DOHH2 (cell line): Measurements from ENCODE around the gene NAXD.

Experiments
- H3F3A ChIP-seq: fragments of 200-600 bp; sonication (generic), shearing (Covaris generic); 2 replicates; pipeline ENCODE4 v1.6.0; 2016; ENCODE audit warnings: antibody characterized with exemption, mild to moderate bottlenecking; ENCODE audit not compliant: control insufficient read depth, insufficient read depth
- H3K27ac ChIP-seq: fragments of 200-600 bp; sonication (generic); 2 replicates; pipeline ENCODE4 v1.5.1; 2014; ENCODE audit warnings: low read depth, mild to moderate bottlenecking, low read length, moderate library complexity
- H3K27me3 ChIP-seq: fragments of 200-600 bp; sonication (generic); 2 replicates; pipeline ENCODE4 v1.6.1; 2014; ENCODE audit warnings: mild to moderate bottlenecking, low read length, mixed read lengths; ENCODE audit not compliant: control insufficient read depth
- H3K36me3 ChIP-seq: fragments of 200-600 bp; sonication (generic); 2 replicates; pipeline ENCODE4 v1.6.1; 2014; ENCODE audit warnings: mild to moderate bottlenecking, low read length, moderate library complexity, mixed read lengths; ENCODE audit not compliant: control insufficient read depth
- H3K4me1 ChIP-seq: fragments of 200-600 bp; sonication (generic); 2 replicates; pipeline ENCODE4 v1.6.1; 2014; ENCODE audit warnings: mild to moderate bottlenecking, low read length, mixed read lengths; ENCODE audit not compliant: control insufficient read depth
- H3K4me2 ChIP-seq: fragments of 200-600 bp; sonication (generic); 2 replicates; pipeline ENCODE4 v1.6.0; 2014; ENCODE audit warnings: mild to moderate bottlenecking, low read length, moderate library complexity
- H3K4me3 ChIP-seq: fragments of 200-600 bp; sonication (generic); 2 replicates; pipeline ENCODE4 v1.5.1; 2014; ENCODE audit warnings: mild to moderate bottlenecking, low read length, mixed read lengths
- H3K79me2 ChIP-seq: fragments of 200-600 bp; sonication (generic); 2 replicates; pipeline ENCODE4 v1.6.1; 2014; ENCODE audit warnings: mild to moderate bottlenecking, low read length, mixed read lengths; ENCODE audit not compliant: control insufficient read depth
- H3K9me2 ChIP-seq: fragments of 200-600 bp; sonication (generic); replicated peaks from 2 replicates; pipeline ENCODE4 v1.6.1; 2014; ENCODE audit warnings: mild to moderate bottlenecking, low read length, mixed read lengths; ENCODE audit not compliant: control insufficient read depth
- H3K9me3 ChIP-seq: fragments of 200-600 bp; sonication (generic); 2 replicates; pipeline ENCODE4 v1.6.1; 2014; ENCODE audit warnings: antibody characterized with exemption, low read length, mixed read lengths; ENCODE audit not compliant: control insufficient read depth, insufficient read depth
- H4K20me1 ChIP-seq: fragments of 200-600 bp; sonication (generic); 2 replicates; pipeline ENCODE4 v1.6.0; 2014; ENCODE audit warnings: low read depth, mild to moderate bottlenecking, antibody characterized with exemption, low read length, moderate library complexity; ENCODE audit not compliant: control insufficient read depth, insufficient read depth
- EZH2phosphoT487 ChIP-seq: fragments of 200-600 bp; sonication (generic); IDR thresholded peaks from 2 replicates; pipeline ENCODE4 v1.6.1; 2017; ENCODE audit warnings: borderline replicate concordance, mild to moderate bottlenecking, antibody characterized with exemption, low read length, moderate library complexity, mixed read lengths
- TF ChIP-seq, protein P1 (sequence below): fragments of 200-600 bp; sonication (generic); IDR thresholded peaks from one replicate; pipeline ENCODE4 v1.5.1; 2014; ENCODE audit warnings: antibody characterized with exemption, mild to moderate bottlenecking, low read depth, low read length; ENCODE audit not compliant: poor library complexity, severe bottlenecking

The NAXD gene

DNA sequence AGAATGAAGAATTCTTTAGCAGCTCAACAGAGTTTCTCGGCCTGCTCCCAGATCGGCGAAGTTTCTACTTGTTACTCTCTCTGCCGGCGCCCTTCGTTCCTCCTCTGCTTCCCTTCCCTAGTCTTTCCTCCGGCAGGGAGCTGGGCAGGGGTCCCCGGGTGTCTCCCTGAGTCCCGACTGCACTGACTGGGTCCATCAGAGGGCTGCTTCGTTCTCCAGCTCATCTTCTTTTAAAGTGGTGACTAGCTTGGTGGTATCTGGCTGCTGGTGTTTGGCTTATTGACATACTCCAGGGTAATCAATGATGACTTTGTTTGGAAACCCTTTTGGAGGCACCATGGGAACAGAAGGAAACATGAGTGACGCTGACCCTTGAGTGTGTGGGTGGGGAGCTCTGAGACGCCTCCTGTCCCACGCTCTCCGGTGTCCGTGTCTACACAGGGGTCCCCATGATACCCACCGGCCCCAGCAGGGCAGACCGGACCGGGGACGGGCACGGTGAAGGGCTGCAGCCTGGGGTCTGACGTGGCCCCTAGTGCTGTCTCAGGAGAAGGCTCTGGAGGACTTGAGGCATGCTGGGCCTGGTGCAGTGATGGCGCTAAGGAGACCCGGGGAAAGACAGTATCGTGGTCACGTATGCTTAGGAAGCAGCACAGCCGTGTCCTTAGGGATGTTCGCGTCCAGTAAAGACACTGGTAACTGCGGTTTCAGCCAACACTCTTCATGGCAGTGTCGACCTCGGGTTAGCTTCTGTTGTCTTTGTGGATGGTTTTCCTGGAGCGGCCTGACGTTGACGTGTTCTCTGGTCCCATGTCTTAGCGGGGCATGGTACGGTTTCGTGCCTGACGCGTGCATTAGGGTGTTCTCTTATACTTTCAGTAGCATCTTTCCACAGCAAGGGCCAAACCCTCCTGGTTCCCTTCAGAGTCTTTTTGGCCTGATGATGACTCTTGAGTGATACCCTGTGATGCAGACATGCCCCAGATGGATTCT lies 23.8 kb downstream of the NAXD start:
- Histone ChIP-seq H3K4me1 (peaks cover 8% of the 10 kb centered on the region; the same call in 1 of the 2 replicates), H4K20me1 (no peaks in the 10 kb centered on the region), H3K79me2 (no peaks in the 10 kb centered on the region), H3K36me3 (peaks cover 49% of the 10 kb centered on the region), H3K9me3 (no peaks in the 10 kb centered on the region), H3K4me3 (no peak overlapping the region), H3K4me2 (no peak overlapping the region), H3F3A (peaks cover 5% of the 10 kb centered on the region; the same call in 1 of the 2 replicates), H3K27ac (no peak overlapping the region), H3K9me2 (no peaks in the 10 kb centered on the region), H3K27me3 (no peaks in the 10 kb centered on the region)
- TF ChIP-seq EZH2phosphoT487, result no peak
- TF ChIP-seq, protein P1, sequence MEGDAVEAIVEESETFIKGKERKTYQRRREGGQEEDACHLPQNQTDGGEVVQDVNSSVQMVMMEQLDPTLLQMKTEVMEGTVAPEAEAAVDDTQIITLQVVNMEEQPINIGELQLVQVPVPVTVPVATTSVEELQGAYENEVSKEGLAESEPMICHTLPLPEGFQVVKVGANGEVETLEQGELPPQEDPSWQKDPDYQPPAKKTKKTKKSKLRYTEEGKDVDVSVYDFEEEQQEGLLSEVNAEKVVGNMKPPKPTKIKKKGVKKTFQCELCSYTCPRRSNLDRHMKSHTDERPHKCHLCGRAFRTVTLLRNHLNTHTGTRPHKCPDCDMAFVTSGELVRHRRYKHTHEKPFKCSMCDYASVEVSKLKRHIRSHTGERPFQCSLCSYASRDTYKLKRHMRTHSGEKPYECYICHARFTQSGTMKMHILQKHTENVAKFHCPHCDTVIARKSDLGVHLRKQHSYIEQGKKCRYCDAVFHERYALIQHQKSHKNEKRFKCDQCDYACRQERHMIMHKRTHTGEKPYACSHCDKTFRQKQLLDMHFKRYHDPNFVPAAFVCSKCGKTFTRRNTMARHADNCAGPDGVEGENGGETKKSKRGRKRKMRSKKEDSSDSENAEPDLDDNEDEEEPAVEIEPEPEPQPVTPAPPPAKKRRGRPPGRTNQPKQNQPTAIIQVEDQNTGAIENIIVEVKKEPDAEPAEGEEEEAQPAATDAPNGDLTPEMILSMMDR, result no peak

DNA sequence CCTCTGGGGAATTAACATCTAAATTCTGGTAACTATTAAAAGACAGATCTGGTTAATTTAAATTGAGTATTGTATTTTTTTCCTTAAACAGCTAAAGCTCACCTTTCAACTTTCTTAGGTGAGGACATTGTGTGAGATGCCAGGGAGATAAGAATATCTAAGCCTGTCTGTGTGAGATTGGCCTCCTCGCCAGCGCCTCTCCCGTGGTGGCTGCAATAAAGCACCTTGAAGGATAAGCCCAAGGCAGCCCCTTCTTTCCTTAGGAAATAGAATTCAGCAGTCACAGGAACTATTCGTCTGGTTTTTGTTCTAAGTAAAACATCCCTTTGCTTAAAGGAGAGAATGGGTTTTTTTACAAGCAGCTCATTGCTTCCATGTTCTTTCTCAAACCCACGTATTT lies 24.6 kb downstream of the NAXD start:
- H3K9me3 ChIP-seq, result no peaks in the 10 kb centered on the region
- TF ChIP-seq EZH2phosphoT487, result no peak
- TF ChIP-seq, protein P1, result no peak
- H3K9me2 ChIP-seq, result no peaks in the 10 kb centered on the region
- H3K4me1 ChIP-seq, result peaks cover 14% of the 10 kb centered on the region
- no peaks in the 10 kb centered on the region for H4K20me1 ChIP-seq
- H3K27me3 ChIP-seq, result no peaks in the 10 kb centered on the region
- H3K4me2 ChIP-seq, result no peak overlapping the region
- H3K36me3 ChIP-seq, result peaks cover 57% of the 10 kb centered on the region
- H3K4me3 ChIP-seq, result no peak overlapping the region
- H3K79me2 ChIP-seq, result no peaks in the 10 kb centered on the region
- H3F3A ChIP-seq, result peaks cover 5% of the 10 kb centered on the region; the same call in 1 of the 2 replicates
- no peak overlapping the region for H3K27ac ChIP-seq

DNA sequence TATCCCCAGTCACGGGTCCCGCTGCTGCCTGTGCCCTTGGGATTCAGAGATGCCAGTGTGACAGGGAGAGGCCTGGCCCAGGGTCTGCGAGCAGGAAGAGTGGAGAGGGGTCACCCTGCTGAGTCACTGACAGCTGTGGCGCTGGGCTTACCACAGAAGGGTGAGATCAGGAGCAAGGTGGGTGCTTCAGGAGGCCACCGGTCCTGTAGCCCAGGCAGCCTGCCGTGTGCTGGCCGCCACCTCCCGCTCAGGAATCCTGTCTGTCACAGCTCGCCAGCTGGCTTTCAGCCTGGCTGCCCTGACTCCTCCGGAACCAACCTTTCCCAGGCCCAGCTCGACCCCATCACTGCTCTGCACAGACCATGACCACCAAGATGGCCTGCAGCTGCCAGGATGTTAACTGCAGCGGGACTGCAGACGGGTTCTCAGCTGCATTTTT lies 25.3 kb downstream of the NAXD start:
- peaks cover 20% of the 10 kb centered on the region for H3K4me1 ChIP-seq
- H3K4me3 ChIP-seq, result no peak overlapping the region
- H3F3A ChIP-seq, result peaks cover 5% of the 10 kb centered on the region; the same call in 1 of the 2 replicates
- no peak overlapping the region for H3K27ac ChIP-seq
- H3K27me3 ChIP-seq, result no peaks in the 10 kb centered on the region
- no peaks in the 10 kb centered on the region for H3K9me3 ChIP-seq
- TF ChIP-seq, protein P1, result no peak
- no peak for TF ChIP-seq EZH2phosphoT487
- no peaks in the 10 kb centered on the region for H3K9me2 ChIP-seq
- H3K79me2 ChIP-seq, result no peaks in the 10 kb centered on the region
- no peaks in the 10 kb centered on the region for H4K20me1 ChIP-seq
- H3K36me3 ChIP-seq, result peaks cover 63% of the 10 kb centered on the region
- no peak overlapping the region for H3K4me2 ChIP-seq
